Activated CD8-positive, alpha-beta memory T cell treated with anti-CD3 and anti-CD28 coated beads for 36 hours (primary cell): ENCODE results near the gene TXNDC15. TPM values are rescaled to one million over a fixed set of nuclear protein-coding genes. Genes with fewer than 3 reads are reported as not detected.

Experiments
- CTCF ChIA-PET: fragments of 350-600 bp; sonication (Branson Sonifier 250); formaldehyde crosslinking; loops from one replicate; lab custom pipeline; 2021; ENCODE audit warnings: antibody characterized with exemption; lab: Charles Lee
- POLR2A ChIA-PET: fragments of 350-600 bp; sonication (Branson Sonifier 250); formaldehyde crosslinking; loops from one replicate; lab custom pipeline; 2021; ENCODE audit warnings: antibody characterized with exemption; lab: Charles Lee
- total RNA-seq, 2 experiments: library from RNA; stranded (reverse); gene quantifications; one replicate each; pipeline ENCODE4 v1.2.3, GENCODE V29; 2021

Gene TXNDC15
- total RNA-seq, 2 experiments from 2014 or later, result 33.7 to 43.3 TPM

- POLR2A ChIA-PET, result no interaction called here
- CTCF ChIA-PET, result no interaction called here
Observed at GRCh38 chr5:134944630-134945029, 70.5 kb downstream of the TXNDC15 start.

- ChIA-PET POLR2A (no interaction called here), CTCF (no interaction called here)
Observed at GRCh38 chr5:134945041-134945440, 70.9 kb downstream of the TXNDC15 start.

- ChIA-PET POLR2A (no interaction called here), CTCF (no interaction called here)
Observed at GRCh38 chr5:134948911-134949310, 74.7 kb downstream of the TXNDC15 start.

GRCh38 chr5:134949316-134949715, 75.1 kb downstream of the TXNDC15 start:
- ChIA-PET POLR2A (no interaction called here), CTCF (no interaction called here)

Other genes with a start within 250 kb of the TXNDC15 start
- gene SAR1B, start 241.5 kb upstream of the TXNDC15 start, total RNA-seq, result 10 to 100 TPM; 55.4 to 58.5 TPM
- gene SEC24A, start 225.6 kb upstream of the TXNDC15 start, total RNA-seq, result 10 to 100 TPM; 21.8 to 23.5 TPM
- gene CAMLG, start 135.8 kb upstream of the TXNDC15 start, total RNA-seq, result 10 to 100 TPM; 22.6 to 24.7 TPM
- gene DDX46, start 115.6 kb upstream of the TXNDC15 start, total RNA-seq, result 10 to 100 TPM; 80.4 to 81.7 TPM
- gene C5orf24, start 28.4 kb upstream of the TXNDC15 start, total RNA-seq, result 10 to 100 TPM; 26.2 to 29.2 TPM
- 10 to 100 TPM; 10.5 to 11.3 TPM for gene PCBD2, start 30.8 kb downstream of the TXNDC15 start, total RNA-seq
- gene CATSPER3, start 93.5 kb downstream of the TXNDC15 start, total RNA-seq, result under 1 TPM; 0.17 TPM
- gene PITX1, start 159.9 kb downstream of the TXNDC15 start, total RNA-seq, result under 1 TPM; 0.10 to 0.15 TPM